Activated T-cell treated with anti-CD3 and anti-CD28 coated beads, Interleukin-2, amount 50 U/mL, for 4 hours (primary cell): ENCODE data around the gene SLCO3A1. TPM values are rescaled to one million over a fixed set of nuclear protein-coding genes. Genes with fewer than 3 reads are reported as not detected.

Experiments
- ATAC-seq, 2 donors: fragments of 200-7000 bp; cut with Tn5 transposase; one replicate each; pipeline ENCODE4 v1.10.0; 2021
- DNase-seq: peaks from one replicate; pipeline ENCODE4 v3.0.0-alpha.2; 2020
- H3K27me3 Mint-ChIP-seq: one replicate; pipeline ENCODE4 v1.8.0; 2021; ENCODE audit warnings: low read depth, mixed read lengths
- H3K36me3 Mint-ChIP-seq: one replicate; pipeline ENCODE4 v1.8.0; 2022; ENCODE audit warnings: mixed read lengths; ENCODE audit not compliant: insufficient read depth
- H3K4me1 Mint-ChIP-seq: one replicate; pipeline ENCODE4 v1.8.0; 2021; ENCODE audit warnings: low read depth, mixed read lengths
- H3K4me3 Mint-ChIP-seq: one replicate; pipeline ENCODE4 v1.8.0; 2021; ENCODE audit warnings: mild to moderate bottlenecking, moderate library complexity, mixed read lengths
- H3K9me3 Mint-ChIP-seq: one replicate; pipeline ENCODE4 v1.8.0; 2021; ENCODE audit warnings: mixed read lengths
- total RNA-seq, 3 donors: library from RNA; stranded (reverse); gene quantifications; one replicate each; pipeline ENCODE4 v1.2.1, GENCODE V29; 2021

The SLCO3A1 gene
- total RNA-seq, 3 donors from 2014 or later, result 3.6 to 6.1 (median 4.8) TPM

DNA sequence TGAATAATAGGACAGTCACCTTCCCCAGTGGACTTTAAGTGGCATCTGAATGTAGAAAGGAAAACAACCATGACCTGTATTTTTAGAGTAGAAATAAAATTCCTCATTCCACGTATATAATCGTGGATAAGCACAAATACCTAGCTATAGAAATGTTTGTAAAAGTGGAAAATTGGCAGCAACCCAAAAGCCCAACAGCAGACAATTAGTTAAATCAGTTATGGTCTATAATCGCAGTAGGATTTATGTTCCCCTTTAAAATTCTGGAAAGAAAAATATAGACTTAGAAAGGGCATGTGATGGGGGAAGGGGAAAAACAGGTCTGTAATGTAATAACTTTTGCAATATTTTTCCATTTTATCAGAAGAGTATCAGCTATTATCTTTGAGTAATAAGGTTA is 298.2 kb downstream of the SLCO3A1 start:
- Mint-ChIP-seq H3K4me1 (no peaks in the 10 kb centered on the region), H3K4me3 (no peak overlapping the region), H3K36me3 (peaks cover 54% of the 10 kb centered on the region), H3K9me3 (no peaks in the 10 kb centered on the region), H3K27me3 (no peaks in the 10 kb centered on the region)
- no peak for DNase-seq
- no peak for ATAC-seq

DNA sequence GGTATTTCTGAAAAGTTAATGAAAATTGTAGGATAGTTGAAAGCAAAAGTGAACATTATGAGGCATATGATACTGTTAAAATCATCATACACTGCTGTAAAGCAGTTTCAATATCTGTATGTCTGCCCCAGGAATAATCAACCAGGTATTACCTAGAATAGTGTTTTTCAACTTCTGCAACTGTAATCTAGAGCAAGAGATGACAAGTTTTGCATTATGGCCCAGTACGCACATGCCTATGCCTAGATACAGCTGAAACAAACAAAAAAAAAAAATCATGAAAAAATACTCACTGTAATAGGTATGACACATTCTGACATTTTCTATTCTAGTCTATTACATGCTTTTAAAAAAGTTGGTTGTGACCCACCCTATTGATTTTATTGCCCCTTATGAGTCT is 299.5 kb downstream of the SLCO3A1 start:
- H3K9me3 Mint-ChIP-seq, result no peaks in the 10 kb centered on the region
- H3K4me1 Mint-ChIP-seq, result no peaks in the 10 kb centered on the region
- DNase-seq (no peak), ATAC-seq (no peak)
- peaks cover 52% of the 10 kb centered on the region for H3K36me3 Mint-ChIP-seq
- H3K27me3 Mint-ChIP-seq, result no peaks in the 10 kb centered on the region
- no peak overlapping the region for H3K4me3 Mint-ChIP-seq

DNA sequence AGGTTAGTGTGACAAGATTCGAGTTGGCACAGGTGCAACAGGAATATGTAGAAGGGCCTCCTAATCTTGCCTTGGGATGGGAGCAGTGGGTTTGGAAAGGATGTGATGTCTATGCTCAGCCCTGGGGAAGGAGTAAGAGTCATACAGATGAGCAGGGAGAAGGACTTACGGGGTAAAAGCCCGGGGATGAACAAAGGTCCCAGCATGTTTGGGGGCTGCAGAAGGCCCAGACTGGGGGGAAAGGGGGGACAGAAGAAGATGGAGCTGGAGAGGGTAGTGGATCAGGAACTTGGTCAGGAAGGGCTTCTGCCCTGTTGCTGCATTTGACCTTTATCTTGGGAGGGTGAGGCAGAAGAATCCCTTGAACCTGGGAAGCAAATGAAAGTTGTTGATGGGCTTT is 300.1 kb downstream of the SLCO3A1 start:
- Mint-ChIP-seq H3K27me3 (no peaks in the 10 kb centered on the region), H3K9me3 (no peaks in the 10 kb centered on the region), H3K4me1 (peaks cover 4% of the 10 kb centered on the region), H3K4me3 (no peak overlapping the region), H3K36me3 (peaks cover 51% of the 10 kb centered on the region)
- no peak for ATAC-seq
- no peak for DNase-seq

DNA sequence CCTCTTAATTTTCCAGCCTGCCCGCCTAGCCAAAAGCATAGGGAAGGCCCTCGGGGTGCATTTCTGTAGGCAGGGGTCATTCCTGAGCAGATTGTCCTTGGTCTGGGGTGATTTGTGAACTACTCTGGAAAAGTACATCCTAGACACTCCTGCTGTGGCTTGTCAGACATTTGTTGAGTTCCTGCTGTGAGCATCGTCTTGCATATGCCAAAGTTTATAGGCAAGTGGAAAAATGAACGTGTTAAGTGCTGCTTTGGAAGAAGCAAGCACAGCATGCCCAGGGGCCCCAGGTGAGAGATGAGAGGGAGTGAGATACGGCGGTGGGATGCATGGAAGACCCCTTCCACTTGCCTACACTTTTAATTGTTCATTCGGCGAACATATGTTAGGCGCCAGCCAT is 302.4 kb downstream of the SLCO3A1 start:
- Mint-ChIP-seq H3K36me3 (peaks cover 41% of the 10 kb centered on the region), H3K27me3 (no peaks in the 10 kb centered on the region), H3K9me3 (no peaks in the 10 kb centered on the region), H3K4me1 (peaks cover 8% of the 10 kb centered on the region), H3K4me3 (no peak overlapping the region)
- ATAC-seq, result no peak
- no peak for DNase-seq

DNA sequence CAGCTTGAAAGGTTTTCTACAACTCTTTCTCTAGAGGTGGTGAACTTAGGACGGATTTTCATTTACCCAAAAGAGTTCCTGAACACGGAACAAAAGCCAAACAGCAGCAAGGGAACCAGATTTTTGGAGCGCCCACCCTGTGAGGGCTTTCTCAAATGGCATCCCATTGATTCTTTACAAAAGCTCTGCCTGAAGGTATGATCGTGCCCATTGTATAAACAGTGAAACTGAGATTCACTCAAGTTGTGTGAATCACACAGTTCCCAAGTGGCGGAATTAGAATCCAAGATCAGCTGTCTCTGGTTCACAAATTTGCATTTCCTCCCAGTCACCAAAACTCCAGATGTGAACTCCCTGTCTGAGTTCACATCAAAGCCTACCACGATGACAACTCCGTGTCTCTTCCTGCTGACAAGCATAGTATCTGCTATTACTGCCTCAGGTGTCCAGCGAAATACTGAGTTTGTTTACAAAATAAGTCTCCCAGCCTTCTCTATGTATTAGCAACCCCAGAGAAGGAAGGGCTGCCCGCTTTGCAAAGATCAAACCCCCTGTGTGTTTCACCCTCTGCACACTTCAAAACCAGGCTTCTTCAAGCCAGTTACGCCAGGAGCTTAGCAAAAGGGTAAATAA is 304.3 kb downstream of the SLCO3A1 start:
- ATAC-seq (no peak), DNase-seq (no peak)
- Mint-ChIP-seq H3K4me1 (peaks cover 13% of the 10 kb centered on the region), H3K9me3 (no peaks in the 10 kb centered on the region), H3K36me3 (peaks cover 33% of the 10 kb centered on the region), H3K27me3 (no peaks in the 10 kb centered on the region), H3K4me3 (no peak overlapping the region)

DNA sequence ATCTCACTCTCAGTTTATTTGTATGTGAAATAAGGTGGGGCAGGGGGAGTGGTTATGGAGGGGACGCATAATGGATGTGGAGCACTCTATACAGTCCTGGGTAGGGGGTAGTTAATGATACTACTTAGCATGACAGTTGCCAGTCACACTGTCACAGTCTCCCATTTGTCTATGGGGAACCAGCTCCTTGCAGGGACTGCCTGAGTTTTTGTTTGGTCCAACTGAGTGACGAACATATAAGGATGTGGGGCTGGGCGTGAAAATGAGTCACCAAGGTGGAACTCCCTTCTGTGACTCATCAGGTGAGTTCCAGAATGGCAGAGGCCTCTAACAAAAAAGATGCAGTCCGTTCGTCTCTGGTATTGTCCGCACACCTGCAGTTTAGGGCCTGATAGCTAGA is 304.9 kb downstream of the SLCO3A1 start:
- Mint-ChIP-seq H3K36me3 (peaks cover 27% of the 10 kb centered on the region), H3K9me3 (no peaks in the 10 kb centered on the region), H3K4me3 (no peak overlapping the region), H3K27me3 (no peaks in the 10 kb centered on the region), H3K4me1 (peaks cover 13% of the 10 kb centered on the region)
- DNase-seq (peak; percentile 16), ATAC-seq (peak; percentile 81 to 90)

DNA sequence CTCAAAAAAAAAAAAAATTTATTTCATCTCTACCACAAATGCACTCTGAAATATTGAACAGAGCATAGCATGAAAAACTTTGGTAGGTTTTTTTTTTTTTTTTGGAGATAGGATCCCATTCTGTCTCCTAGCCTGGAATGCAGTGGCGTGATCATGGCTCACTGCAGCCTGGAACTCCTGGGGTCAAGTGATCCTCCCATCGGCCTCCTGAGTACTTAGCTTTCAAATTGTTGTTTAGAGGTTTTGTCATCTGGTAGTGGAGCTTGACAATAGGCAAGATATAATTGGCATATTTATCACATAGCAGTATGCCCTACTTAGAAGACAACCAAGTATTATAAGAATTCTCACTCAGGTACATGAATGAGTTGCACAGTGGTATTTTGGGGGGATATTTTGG is 306.0 kb downstream of the SLCO3A1 start:
- no peak overlapping the region for H3K4me3 Mint-ChIP-seq
- H3K4me1 Mint-ChIP-seq, result peaks cover 13% of the 10 kb centered on the region
- ATAC-seq (no peak), DNase-seq (no peak)
- no peaks in the 10 kb centered on the region for H3K9me3 Mint-ChIP-seq
- peaks cover 20% of the 10 kb centered on the region for H3K36me3 Mint-ChIP-seq
- H3K27me3 Mint-ChIP-seq, result no peaks in the 10 kb centered on the region

DNA sequence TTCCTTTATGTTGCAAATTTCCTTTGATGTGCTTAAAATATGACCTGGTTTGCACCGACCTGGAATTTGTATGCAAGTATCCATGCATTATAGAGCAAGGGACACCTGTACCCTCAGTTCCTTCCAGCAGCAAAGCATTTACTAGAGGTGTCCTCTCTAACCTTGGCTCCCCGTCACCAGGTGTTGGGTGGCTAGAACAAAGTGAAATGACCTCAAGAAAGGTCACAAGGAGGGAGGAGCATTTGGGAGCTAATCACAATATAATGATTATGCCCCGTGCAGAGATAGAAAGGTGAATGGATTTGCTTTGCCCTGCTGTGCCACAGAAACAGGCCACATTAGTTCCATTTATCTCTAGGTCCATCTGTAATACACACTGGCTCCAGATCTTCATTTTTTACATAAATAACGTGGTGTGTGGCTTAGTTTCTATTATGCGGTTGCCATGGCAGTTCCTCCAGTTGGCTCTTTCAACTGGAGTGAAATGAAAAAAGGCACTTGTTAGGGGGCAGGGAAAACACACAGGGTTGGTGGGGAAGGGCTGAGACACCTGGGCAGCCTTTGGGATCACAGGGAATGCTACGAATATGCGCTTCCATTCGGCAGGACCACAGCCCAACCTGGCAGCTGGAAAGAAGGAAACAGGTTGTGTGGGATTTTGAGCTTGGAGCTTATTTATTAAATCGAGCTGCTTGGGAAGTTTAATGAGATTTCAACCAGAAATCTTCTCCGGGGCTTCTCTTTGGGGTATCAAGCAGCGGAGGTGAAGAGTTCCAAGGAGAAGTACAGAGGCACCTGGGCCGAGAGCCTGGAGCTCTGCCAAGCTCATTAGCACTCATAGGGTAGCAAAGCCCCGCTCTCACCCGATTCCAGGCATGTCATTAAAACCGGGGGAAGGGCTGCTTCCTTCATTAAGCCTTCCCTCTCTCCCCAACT is 306.7 kb downstream of the SLCO3A1 start:
- Mint-ChIP-seq H3K9me3 (no peaks in the 10 kb centered on the region), H3K4me1 (peaks cover 13% of the 10 kb centered on the region), H3K36me3 (peaks cover 17% of the 10 kb centered on the region), H3K27me3 (no peaks in the 10 kb centered on the region), H3K4me3 (no peak overlapping the region)
- DNase-seq (no peak), ATAC-seq (no peak)

DNA sequence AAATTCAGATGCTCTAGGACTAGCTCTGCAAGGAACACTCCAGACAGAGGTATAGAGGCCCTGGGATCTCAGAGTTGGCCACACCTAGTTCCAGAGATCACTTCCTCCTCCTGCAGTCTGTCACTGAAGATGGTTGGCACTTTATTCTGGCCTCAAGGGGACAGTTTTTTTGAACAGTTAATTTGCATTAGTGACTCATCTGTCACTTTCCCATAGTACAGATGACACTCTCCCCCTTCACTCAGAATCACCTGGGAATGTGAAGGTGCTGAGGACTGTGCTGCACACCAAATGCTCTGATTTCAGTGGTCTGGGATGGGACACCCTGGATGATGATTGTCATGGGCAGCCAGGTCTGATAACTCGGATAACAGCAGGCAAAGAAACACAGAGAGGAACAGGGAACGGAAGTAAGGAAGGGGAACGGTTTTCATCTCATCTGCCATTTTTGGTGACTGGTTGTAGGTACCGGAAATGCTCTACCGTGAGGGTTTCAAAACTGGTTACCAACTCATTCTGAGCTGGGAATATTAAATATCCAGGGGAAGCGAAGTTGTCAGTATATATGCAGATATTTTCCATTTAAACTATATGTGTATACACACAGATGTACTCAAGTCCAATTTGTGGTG is 307.6 kb downstream of the SLCO3A1 start:
- Mint-ChIP-seq H3K27me3 (no peaks in the 10 kb centered on the region), H3K9me3 (no peaks in the 10 kb centered on the region), H3K4me3 (no peak overlapping the region), H3K4me1 (peaks cover 13% of the 10 kb centered on the region), H3K36me3 (peaks cover 16% of the 10 kb centered on the region)
- ATAC-seq, result peak in 1 of 2 donors; percentile 39
- no peak for DNase-seq

DNA sequence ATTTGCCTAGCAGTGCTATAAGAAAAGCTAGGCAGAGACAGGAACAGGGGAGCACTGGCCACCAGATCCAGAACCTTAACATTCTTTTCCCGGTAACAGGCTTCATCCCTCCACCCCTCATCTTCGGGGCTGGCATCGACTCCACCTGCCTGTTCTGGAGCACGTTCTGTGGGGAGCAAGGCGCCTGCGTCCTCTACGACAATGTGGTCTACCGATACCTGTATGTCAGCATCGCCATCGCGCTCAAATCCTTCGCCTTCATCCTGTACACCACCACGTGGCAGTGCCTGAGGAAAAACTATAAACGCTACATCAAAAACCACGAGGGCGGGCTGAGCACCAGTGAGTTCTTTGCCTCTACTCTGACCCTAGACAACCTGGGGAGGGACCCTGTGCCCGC is 309.1 kb downstream of the SLCO3A1 start:
- Mint-ChIP-seq H3K4me3 (no peak overlapping the region), H3K9me3 (no peaks in the 10 kb centered on the region), H3K4me1 (peaks cover 13% of the 10 kb centered on the region), H3K36me3 (peaks cover 18% of the 10 kb centered on the region), H3K27me3 (no peaks in the 10 kb centered on the region)
- no peak for ATAC-seq
- DNase-seq, result no peak

DNA sequence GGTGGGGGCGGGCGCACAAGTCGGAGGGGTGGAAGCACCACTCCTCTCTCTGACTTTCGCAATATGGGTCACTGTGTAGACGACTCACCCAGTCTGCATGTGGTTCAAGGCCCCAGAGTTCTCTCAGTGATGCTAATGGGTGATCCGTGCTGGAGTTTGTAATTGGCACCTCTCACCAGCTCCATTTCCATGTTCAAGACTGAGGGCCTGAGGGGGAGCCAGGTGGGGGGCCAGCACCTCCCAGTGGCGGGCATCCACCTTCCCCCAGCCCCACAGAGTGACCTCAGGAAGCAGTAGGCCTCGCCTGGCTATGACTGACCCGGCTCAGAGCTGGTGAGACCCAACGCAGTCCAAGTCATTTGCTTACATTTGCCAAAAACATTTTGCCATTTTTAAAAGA is 310.1 kb downstream of the SLCO3A1 start:
- peaks cover 20% of the 10 kb centered on the region for H3K36me3 Mint-ChIP-seq
- H3K27me3 Mint-ChIP-seq, result no peaks in the 10 kb centered on the region
- no peak for DNase-seq
- no peak overlapping the region for H3K4me3 Mint-ChIP-seq
- H3K9me3 Mint-ChIP-seq, result no peaks in the 10 kb centered on the region
- ATAC-seq, result no peak
- H3K4me1 Mint-ChIP-seq, result peaks cover 8% of the 10 kb centered on the region

DNA sequence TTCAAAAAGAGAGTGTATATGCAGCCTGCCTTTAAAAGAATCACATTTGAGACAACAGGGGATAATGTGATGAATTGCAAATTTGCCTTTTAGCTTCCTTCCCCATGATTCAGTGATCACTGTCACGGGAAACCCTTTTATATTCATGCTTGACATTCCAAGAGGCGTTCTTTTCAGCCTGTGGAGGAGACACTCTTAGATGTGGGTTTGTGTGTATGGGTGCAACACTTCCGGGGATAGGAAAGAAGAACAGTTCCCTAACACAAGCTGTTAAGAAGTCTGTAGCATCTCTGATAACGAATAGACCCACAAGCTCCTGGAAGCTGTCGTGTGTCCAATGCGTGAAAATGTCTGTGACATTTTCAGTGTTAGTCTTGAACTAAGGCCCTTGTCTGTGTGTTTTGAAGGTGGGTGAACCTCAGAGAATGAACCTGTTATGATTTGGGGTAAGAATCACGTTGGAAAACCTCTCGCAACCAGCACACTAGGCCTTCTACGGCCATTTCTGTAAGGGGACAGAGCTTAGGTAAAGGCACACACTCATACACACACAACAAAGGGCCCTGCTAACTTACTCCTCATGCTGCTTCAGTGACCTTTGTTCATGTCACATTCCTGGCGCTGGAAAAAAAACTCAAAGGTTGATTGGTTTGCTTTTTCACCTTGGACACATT is 311.0 kb downstream of the SLCO3A1 start:
- peaks cover 6% of the 10 kb centered on the region for H3K4me1 Mint-ChIP-seq
- no peak for DNase-seq
- no peaks in the 10 kb centered on the region for H3K27me3 Mint-ChIP-seq
- H3K4me3 Mint-ChIP-seq, result no peak overlapping the region
- H3K36me3 Mint-ChIP-seq, result peaks cover 20% of the 10 kb centered on the region
- no peak for ATAC-seq
- no peaks in the 10 kb centered on the region for H3K9me3 Mint-ChIP-seq

DNA sequence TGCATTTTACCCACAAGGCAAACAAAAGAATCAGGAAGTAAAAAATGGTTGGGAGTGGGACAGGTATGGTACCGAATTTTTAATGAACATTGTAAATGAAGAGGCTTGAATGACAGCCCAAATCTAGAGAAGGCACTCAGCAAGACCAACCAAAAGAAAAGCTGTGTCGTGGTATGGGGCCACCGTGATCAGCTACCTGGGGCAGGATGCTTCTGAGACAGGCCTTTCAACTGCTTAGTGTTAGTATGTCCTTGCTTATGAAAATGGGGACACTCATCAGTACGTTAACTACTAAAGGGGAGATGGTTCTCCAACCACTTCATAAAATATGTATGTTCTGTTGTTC is 311.5 kb downstream of the SLCO3A1 start:
- no peak for ATAC-seq
- Mint-ChIP-seq H3K4me1 (peaks cover 6% of the 10 kb centered on the region), H3K9me3 (no peaks in the 10 kb centered on the region), H3K36me3 (peaks cover 20% of the 10 kb centered on the region), H3K27me3 (no peaks in the 10 kb centered on the region), H3K4me3 (no peak overlapping the region)
- no peak for DNase-seq

DNA sequence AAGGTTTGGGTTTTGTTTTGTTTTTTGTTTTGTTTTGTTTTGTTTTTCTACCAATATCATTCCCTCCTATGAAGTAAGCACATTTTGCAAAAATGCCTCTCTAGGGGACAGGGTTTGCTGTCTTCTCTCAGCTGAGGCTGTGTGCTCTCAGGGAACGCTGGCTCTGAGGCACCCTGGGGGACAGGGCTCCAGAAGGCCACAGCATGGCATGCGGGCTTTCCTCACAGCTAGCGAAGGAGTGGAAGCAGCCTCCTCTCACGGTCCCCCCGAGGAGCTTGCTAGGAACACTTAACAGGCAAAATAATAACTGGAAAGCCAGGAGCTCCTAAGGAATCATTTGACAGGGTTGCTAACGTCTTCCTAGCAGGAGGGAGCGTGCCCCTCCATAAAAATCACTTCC is 312.5 kb downstream of the SLCO3A1 start:
- peaks cover 18% of the 10 kb centered on the region for H3K36me3 Mint-ChIP-seq
- no peaks in the 10 kb centered on the region for H3K9me3 Mint-ChIP-seq
- H3K27me3 Mint-ChIP-seq, result no peaks in the 10 kb centered on the region
- ATAC-seq (no peak), DNase-seq (no peak)
- H3K4me1 Mint-ChIP-seq, result peaks cover 4% of the 10 kb centered on the region
- no peak overlapping the region for H3K4me3 Mint-ChIP-seq
